Loucy (cell line): ENCODE results near the gene SERPINA1.

Experiments
- H2AFZ ChIP-seq: fragments of 200-600 bp; sonication (generic); 2 replicates; pipeline ENCODE4 v1.6.0; 2016; ENCODE audit warnings: antibody characterized with exemption, mild to moderate bottlenecking, low read length, moderate library complexity
- H3F3A ChIP-seq: fragments of 200-600 bp; 2 replicates; pipeline ENCODE4 v1.6.0; 2016; ENCODE audit warnings: antibody characterized with exemption, low read depth, mild to moderate bottlenecking
- H3K27me3 ChIP-seq: fragments of 200-600 bp; sonication (generic); 2 replicates; pipeline ENCODE4 v1.6.1; 2014; ENCODE audit warnings: low read length, mild to moderate bottlenecking; ENCODE audit not compliant: insufficient read depth, poor library complexity, severe bottlenecking
- H3K36me3 ChIP-seq: fragments of 200-600 bp; sonication (generic); 2 replicates; pipeline ENCODE4 v1.6.1; 2016; ENCODE audit warnings: low read length; ENCODE audit not compliant: insufficient read depth
- H3K4me1 ChIP-seq: fragments of 200-600 bp; sonication (generic); 2 replicates; pipeline ENCODE4 v1.5.1; 2014; ENCODE audit warnings: low read length, mild to moderate bottlenecking; ENCODE audit not compliant: insufficient read depth, poor library complexity, severe bottlenecking
- H3K4me2 ChIP-seq: fragments of 200-600 bp; sonication (generic); 2 replicates; pipeline ENCODE4 v1.6.0; 2014; ENCODE audit warnings: antibody characterized with exemption, low read length, low read depth, mild to moderate bottlenecking; ENCODE audit not compliant: poor library complexity, severe bottlenecking
- H3K4me3 ChIP-seq: fragments of 200-600 bp; sonication (generic); 2 replicates; pipeline ENCODE4 v1.5.1; 2014; ENCODE audit warnings: low read length, mild to moderate bottlenecking, mixed read lengths; ENCODE audit not compliant: poor library complexity, severe bottlenecking
- H3K79me2 ChIP-seq: fragments of 200-600 bp; sonication (generic); 2 replicates; pipeline ENCODE4 v1.6.1; 2014; ENCODE audit warnings: low read length; ENCODE audit not compliant: insufficient read depth
- H3K9ac ChIP-seq: fragments of 200-600 bp; sonication (generic); 2 replicates; pipeline ENCODE4 v1.6.0; 2014; ENCODE audit warnings: mild to moderate bottlenecking, low read depth, low read length, moderate library complexity; ENCODE audit not compliant: poor library complexity, severe bottlenecking
- H3K9me2 ChIP-seq: fragments of 200-600 bp; sonication (generic); replicated peaks from 2 replicates; pipeline ENCODE4 v1.6.1; 2016; ENCODE audit warnings: low read depth, low read length, mixed read lengths
- H3K9me3 ChIP-seq: fragments of 200-600 bp; sonication (generic); 2 replicates; pipeline ENCODE4 v1.6.1; 2014; ENCODE audit warnings: mild to moderate bottlenecking, antibody characterized with exemption, low read length, low read depth; ENCODE audit not compliant: insufficient read depth
- H4K20me1 ChIP-seq: fragments of 200-600 bp; sonication (generic); 2 replicates; pipeline ENCODE4 v1.6.0; 2014; ENCODE audit warnings: antibody characterized with exemption, low read length, mild to moderate bottlenecking; ENCODE audit not compliant: insufficient read depth, poor library complexity, severe bottlenecking
- CTCF ChIP-seq: fragments of 200-600 bp; sonication (generic); conservative IDR thresholded peaks from 2 replicates; pipeline ENCODE4 v1.5.1; 2014; ENCODE audit warnings: mild to moderate bottlenecking, antibody characterized with exemption, low read length
- EZH2phosphoT487 ChIP-seq: fragments of 200-600 bp; IDR thresholded peaks from 2 replicates; pipeline ENCODE4 v1.6.1; 2018; ENCODE audit warnings: antibody characterized with exemption, mild to moderate bottlenecking, moderate library complexity, borderline replicate concordance

The SERPINA1 gene

GRCh38 chr14:94394025-94394493 is 5.7 kb upstream of the SERPINA1 start:
- Histone ChIP-seq H3K9me2 (no peaks in the 10 kb centered on the region), H3K9me3 (no peaks in the 10 kb centered on the region), H3K4me2 (no peak overlapping the region), H3F3A (no peaks in the 10 kb centered on the region), H3K4me1 (no peaks in the 10 kb centered on the region), H3K4me3 (no peak overlapping the region), H3K79me2 (no peaks in the 10 kb centered on the region), H3K9ac (no peak overlapping the region), H2AFZ (no peak overlapping the region), H3K27me3 (no peaks in the 10 kb centered on the region), H3K36me3 (no peaks in the 10 kb centered on the region), H4K20me1 (no peaks in the 10 kb centered on the region)
- TF ChIP-seq CTCF (no peak), EZH2phosphoT487 (no peak)

- H3K4me3 ChIP-seq = no peak overlapping the region
- no peaks in the 10 kb centered on the region for H3K36me3 ChIP-seq
- no peaks in the 10 kb centered on the region for H3K27me3 ChIP-seq
- no peak overlapping the region for H2AFZ ChIP-seq
- H3K79me2 ChIP-seq = no peaks in the 10 kb centered on the region
- H3F3A ChIP-seq = no peaks in the 10 kb centered on the region
- H3K4me1 ChIP-seq = no peaks in the 10 kb centered on the region
- H3K4me2 ChIP-seq = no peak overlapping the region
- no peak for TF ChIP-seq EZH2phosphoT487
- H3K9me3 ChIP-seq = no peaks in the 10 kb centered on the region
- no peaks in the 10 kb centered on the region for H4K20me1 ChIP-seq
- no peaks in the 10 kb centered on the region for H3K9me2 ChIP-seq
- no peak overlapping the region for H3K9ac ChIP-seq
These were observed 5.1 kb upstream of the SERPINA1 start for GRCh38 chr14:94393474-94393873.

- H3K9me2 ChIP-seq = no peaks in the 10 kb centered on the region
- no peak for TF ChIP-seq CTCF
- TF ChIP-seq EZH2phosphoT487 = no peak
- H3K4me1 ChIP-seq = no peaks in the 10 kb centered on the region
- H3K9me3 ChIP-seq = no peaks in the 10 kb centered on the region
- no peaks in the 10 kb centered on the region for H3F3A ChIP-seq
- no peaks in the 10 kb centered on the region for H3K79me2 ChIP-seq
- H3K36me3 ChIP-seq = no peaks in the 10 kb centered on the region
- no peak overlapping the region for H3K9ac ChIP-seq
- no peak overlapping the region for H3K4me2 ChIP-seq
- H3K4me3 ChIP-seq = no peak overlapping the region
- H4K20me1 ChIP-seq = no peaks in the 10 kb centered on the region
- H3K27me3 ChIP-seq = no peaks in the 10 kb centered on the region
- no peak overlapping the region for H2AFZ ChIP-seq
These were observed 4.1 kb upstream of the SERPINA1 start for GRCh38 chr14:94392510-94392935.

GRCh38 chr14:94391281-94391975 is 3.0 kb upstream of the SERPINA1 start:
- Histone ChIP-seq H3K9me3 (no peaks in the 10 kb centered on the region), H3K9me2 (no peaks in the 10 kb centered on the region), H4K20me1 (no peaks in the 10 kb centered on the region), H3K4me2 (no peak overlapping the region), H3F3A (no peaks in the 10 kb centered on the region), H3K4me1 (no peaks in the 10 kb centered on the region), H3K79me2 (no peaks in the 10 kb centered on the region), H3K9ac (no peak overlapping the region), H3K27me3 (no peaks in the 10 kb centered on the region), H2AFZ (no peak overlapping the region), H3K36me3 (no peaks in the 10 kb centered on the region), H3K4me3 (no peak overlapping the region)
- no peak for TF ChIP-seq EZH2phosphoT487
- no peak for TF ChIP-seq CTCF
